ENCODE data around the gene UACA. TPM values are rescaled to one million over a fixed set of nuclear protein-coding genes. Genes with fewer than 3 reads are reported as not detected.
"Not testable (repeated sequence)": the region's sequence is repeated elsewhere in the genome, so short reads cannot be mapped to it uniquely, and the experiment has no call there.

The UACA gene
- total RNA-seq, 1 experiment from 2014 or later: 44.8 TPM

GRCh38 chr15:70806992-70807712, 43.8 kb upstream of the UACA start:
- POLR2A ChIA-PET: no interaction called here
- CTCF ChIA-PET: interaction anchor here (0.8 kb wide), 1 partner anchor 85 kb away, joined by 3 read pairs; no protein-coding TSS in a partner anchor
- DNase-seq (ENCODE audit: low spot score): no peak
- Mint-ChIP-seq H3K9me3 (peaks cover 16% of the 10 kb centered on the region), H3K27me3 (ENCODE audit: low read depth) (no peaks in the 10 kb centered on the region; the same call in 1 of the 2 replicates), H3K4me1 (no peaks in the 10 kb centered on the region), H3K27ac (no peak overlapping the region), H3K4me3 (no peak overlapping the region), H3K36me3 (no peaks in the 10 kb centered on the region)
- no peak for ATAC-seq
- TF ChIP-seq ESRRA (CRISPR knock-in tag; IDR thresholded peaks at IDR 0.05; ENCODE audit: borderline replicate concordance) (no peak), JAZF1 (CRISPR knock-in tag; IDR thresholded peaks at IDR 0.05) (no peak), ERG (CRISPR knock-in tag; IDR thresholded peaks at IDR 0.05) (no peak), CTCF (IDR thresholded peaks at IDR 0.05) (no peak), TEAD4 (CRISPR knock-in tag; IDR thresholded peaks at IDR 0.05) (no peak), ZNF121 (CRISPR knock-in tag; IDR thresholded peaks at IDR 0.05) (no peak), ZBTB43 (CRISPR knock-in tag; IDR thresholded peaks at IDR 0.05) (no peak), NR3C1 (CRISPR knock-in tag; conservative IDR thresholded peaks at IDR 0.05; ENCODE audit: low read depth) (no peak), E2F5 (CRISPR knock-in tag; IDR thresholded peaks at IDR 0.05) (no peak), ATF2 (CRISPR knock-in tag; IDR thresholded peaks at IDR 0.05; ENCODE audit: borderline replicate concordance, low read depth) (no peak), USF2 (CRISPR knock-in tag; IDR thresholded peaks at IDR 0.05) (no peak), ATF1 (CRISPR knock-in tag; IDR thresholded peaks at IDR 0.05) (no peak), ATF6 (CRISPR knock-in tag; IDR thresholded peaks at IDR 0.05) (no peak), FOXP1 (CRISPR knock-in tag; IDR thresholded peaks at IDR 0.05; ENCODE audit: borderline replicate concordance) (no peak), MLX (CRISPR knock-in tag; IDR thresholded peaks at IDR 0.05) (no peak), ZNF281 (CRISPR knock-in tag; IDR thresholded peaks at IDR 0.05) (no peak), TEAD1 (CRISPR knock-in tag; IDR thresholded peaks at IDR 0.05) (no peak)

- H3K4me1 Mint-ChIP-seq; H3K27me3 Mint-ChIP-seq (ENCODE audit: low read depth); H3K36me3 Mint-ChIP-seq; H3K4me3 Mint-ChIP-seq; H3K27ac Mint-ChIP-seq; POLR2A ChIA-PET; DNase-seq (ENCODE audit: low spot score); ATAC-seq: not testable (repeated sequence)
- H3K9me3 Mint-ChIP-seq: peaks cover 16% of the 10 kb centered on the region
- CTCF ChIA-PET: interaction anchor here (1.2 kb wide), 1 partner anchor 82 kb away, joined by 3 read pairs; no protein-coding TSS in a partner anchor
Measured at GRCh38 chr15:70804388-70804787, 41.0 kb upstream of the UACA start.
